AG04450 (cell line): ENCODE data around the gene PSMD13. TPM values are rescaled to one million over a fixed set of nuclear protein-coding genes. Genes with fewer than 3 reads are reported as not detected.

Experiments used
- CTCF ChIA-PET: fragments of 300-600, 350-600 bp; formaldehyde crosslinking; extraction: SDS; loops from one replicate; lab custom pipeline; 2022; ENCODE audit warnings: antibody characterized with exemption, inconsistent platforms; lab: Charles Lee
- POLR2A ChIA-PET: fragments of 350-600 bp; formaldehyde crosslinking; extraction: SDS; loops from one replicate; lab custom pipeline; 2021; ENCODE audit warnings: antibody characterized with exemption, inconsistent platforms; lab: Yijun Ruan, JAX
- DNase-seq: peaks from one replicate; pipeline ENCODE4 v3.0.0-alpha.2; 2011; ENCODE audit warnings: low read depth, low spot score
- H3K27ac ChIP-seq: one replicate; pipeline ENCODE4 v1.5.1; 2012; ENCODE audit warnings: low read depth, low read length, control low read depth
- H3K27me3 ChIP-seq: one replicate; pipeline ENCODE4 v1.6.0; 2012; ENCODE audit warnings: low read length; ENCODE audit not compliant: control insufficient read depth, insufficient read depth
- H3K4me3 ChIP-seq: 2 replicates; pipeline ENCODE4 v1.5.1; 2011; ENCODE audit warnings: mild to moderate bottlenecking, low read depth, low read length, control low read depth
- H3K9me3 ChIP-seq: 2 replicates; pipeline ENCODE4 v1.5.1; 2012; ENCODE audit warnings: low read length; ENCODE audit not compliant: control insufficient read depth, insufficient read depth
- CTCF ChIP-seq: IDR thresholded peaks from 2 replicates; pipeline ENCODE4 v1.5.1; 2011; ENCODE audit warnings: low read depth, low read length, control low read depth, inconsistent platforms
- polyA plus RNA-seq: library from polyadenylated mRNA; depleted of rRNA; stranded (reverse); fragments of >200 nt; gene quantifications from 2 replicates; pipeline ENCODE4 v1.2.3, GENCODE V29; 2011

PSMD13 gene
- polyA plus RNA-seq, 1 experiment: 148 TPM

- CTCF ChIA-PET: no interaction called here
- no peak for DNase-seq
- Histone ChIP-seq H3K4me3 (no peak overlapping the region), H3K27ac (no peak overlapping the region), H3K9me3 (no peaks in the 10 kb centered on the region), H3K27me3 (no peaks in the 10 kb centered on the region)
- no peak for TF ChIP-seq CTCF
- POLR2A ChIA-PET: no interaction called here
Measured at GRCh38 chr11:223884-224283, 12.9 kb upstream of the PSMD13 start.

DNA sequence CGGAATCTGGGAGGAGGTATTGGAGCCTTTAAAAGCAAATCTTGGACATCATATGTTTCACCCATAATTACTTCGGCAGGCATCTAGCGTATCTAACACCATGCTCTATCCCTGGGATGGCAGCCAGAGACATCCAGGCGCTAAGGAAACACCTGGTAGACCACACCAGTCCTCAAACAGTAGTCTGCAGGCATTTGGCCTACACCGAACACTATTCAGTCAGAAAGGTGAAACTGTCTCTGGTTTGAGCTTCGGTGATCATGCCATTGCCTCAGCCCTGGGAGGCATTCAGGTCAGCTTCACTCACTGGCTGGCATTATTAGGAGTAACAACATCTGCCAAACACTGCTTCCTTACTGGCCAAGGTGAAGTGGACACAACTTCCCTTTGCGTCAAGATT, 12.4 kb upstream of the PSMD13 start:
- POLR2A ChIA-PET: no interaction called here
- Histone ChIP-seq H3K4me3 (no peak overlapping the region), H3K27ac (no peak overlapping the region), H3K27me3 (no peaks in the 10 kb centered on the region), H3K9me3 (no peaks in the 10 kb centered on the region)
- TF ChIP-seq CTCF: no peak
- no peak for DNase-seq
- CTCF ChIA-PET: no interaction called here

DNA sequence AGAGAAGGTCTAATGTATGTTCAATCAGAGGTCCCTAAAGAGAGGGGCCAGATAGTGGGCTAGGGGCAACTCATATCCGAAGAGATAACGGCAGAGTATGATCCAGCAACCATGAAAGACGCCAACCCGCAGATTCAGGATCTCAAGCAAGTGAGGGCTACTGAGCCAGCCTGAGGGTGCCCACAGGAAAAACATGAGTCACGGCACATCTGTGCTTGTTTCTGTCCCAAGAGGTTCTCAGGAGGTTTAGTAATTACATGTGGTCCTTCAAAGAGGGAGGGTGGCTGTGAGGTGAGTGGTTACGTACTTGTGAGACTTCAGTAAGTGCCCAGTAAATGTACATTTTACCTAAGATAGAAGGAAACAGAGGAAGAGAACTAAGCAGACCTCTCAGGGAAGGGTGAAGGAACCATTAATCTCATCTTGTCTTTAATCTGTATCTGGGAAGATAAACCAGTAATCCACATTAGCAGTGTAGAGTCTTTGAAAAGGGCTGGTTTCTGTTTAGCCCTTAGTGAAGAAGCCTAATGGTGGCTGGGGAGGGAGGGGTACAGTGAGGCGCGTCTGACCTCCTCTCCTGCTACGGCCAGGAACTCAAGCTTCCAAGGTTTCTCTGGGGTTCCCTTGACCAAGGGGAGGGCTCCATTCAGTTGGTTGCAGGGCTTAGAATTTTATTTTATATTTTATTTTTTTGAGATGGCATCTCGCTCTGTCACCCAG, 10.9 kb upstream of the PSMD13 start:
- no peaks in the 10 kb centered on the region for H3K27me3 ChIP-seq
- ChIA-PET CTCF (no interaction called here), POLR2A (no interaction called here)
- TF ChIP-seq CTCF: no peak
- no peaks in the 10 kb centered on the region for H3K9me3 ChIP-seq
- no peak overlapping the region for H3K27ac ChIP-seq
- no peak overlapping the region for H3K4me3 ChIP-seq
- no peak for DNase-seq

- POLR2A ChIA-PET: no interaction called here
Measured at GRCh38 chr11:227824-228379, 8.9 kb upstream of the PSMD13 start.

More at GRCh38 chr11:227824-228379, 8.9 kb upstream of the PSMD13 start:
- H3K27me3 ChIP-seq: no peaks in the 10 kb centered on the region
- DNase-seq: no peak
- TF ChIP-seq CTCF: no peak
- H3K27ac ChIP-seq: no peak overlapping the region
- no peaks in the 10 kb centered on the region for H3K9me3 ChIP-seq
- no peak overlapping the region for H3K4me3 ChIP-seq
- CTCF ChIA-PET: interaction anchor here (1.1 kb wide), 1 partner anchor 12 kb away, joined by 3 read pairs; no protein-coding TSS in a partner anchor
